Endodermal cell (in vitro differentiated cells): ENCODE data around the gene KNSTRN. TPM values are rescaled to one million over a fixed set of nuclear protein-coding genes. Genes with fewer than 3 reads are reported as not detected.

Source experiments
- DNase-seq: peaks from one replicate; pipeline ENCODE4 v3.0.0-alpha.2; 2017
- H3K27ac ChIP-seq: 2 replicates; pipeline ENCODE4 v1.5.1; 2013; ENCODE audit warnings: mild to moderate bottlenecking, low read depth, low read length, moderate library complexity
- H3K27me3 ChIP-seq: 2 replicates; pipeline ENCODE4 v1.6.1; 2013; ENCODE audit warnings: mild to moderate bottlenecking, low read length, moderate library complexity; ENCODE audit not compliant: insufficient read depth, control insufficient read depth, poor library complexity, severe bottlenecking
- H3K36me3 ChIP-seq: 2 replicates; pipeline ENCODE4 v1.7.0; 2013; ENCODE audit warnings: mild to moderate bottlenecking, low read length, moderate library complexity; ENCODE audit not compliant: control insufficient read depth, insufficient read depth
- H3K4me1 ChIP-seq: one replicate; pipeline ENCODE4 v1.7.0; 2013; ENCODE audit warnings: low read length; ENCODE audit not compliant: control insufficient read depth, insufficient read depth
- H3K4me3 ChIP-seq: 2 replicates; pipeline ENCODE4 v1.5.1; 2013; ENCODE audit warnings: mild to moderate bottlenecking, low read length, moderate library complexity
- H3K9ac ChIP-seq: 2 replicates; pipeline ENCODE4 v1.6.1; 2013; ENCODE audit warnings: mild to moderate bottlenecking, low read length, moderate library complexity; ENCODE audit not compliant: poor library complexity, severe bottlenecking; ENCODE audit errors: extremely low read depth
- H3K9me3 ChIP-seq: 2 replicates; pipeline ENCODE4 v1.6.1; 2013; ENCODE audit warnings: mild to moderate bottlenecking, low read length, moderate library complexity; ENCODE audit not compliant: control insufficient read depth
- H3K27ac Mint-ChIP-seq: 2 replicates; pipeline ENCODE4 v1.8.0; 2020; ENCODE audit warnings: mixed read lengths
- H3K27me3 Mint-ChIP-seq: 2 replicates; pipeline ENCODE4 v1.8.0; 2021; ENCODE audit warnings: mild to moderate bottlenecking, mixed read lengths; ENCODE audit not compliant: insufficient read depth
- H3K36me3 Mint-ChIP-seq: 2 replicates; pipeline ENCODE4 v1.8.0; 2020; ENCODE audit warnings: low read depth, mixed read lengths
- H3K4me1 Mint-ChIP-seq: 2 replicates; pipeline ENCODE4 v1.8.0; 2020; ENCODE audit warnings: mixed read lengths
- H3K4me3 Mint-ChIP-seq: 2 replicates; pipeline ENCODE4 v1.8.0; 2020; ENCODE audit warnings: mild to moderate bottlenecking, moderate library complexity, mixed read lengths
- H3K9me3 Mint-ChIP-seq: 2 replicates; pipeline ENCODE4 v1.8.0; 2020; ENCODE audit warnings: mild to moderate bottlenecking, mixed read lengths
- CTCF ChIP-seq: fragments of 200-600 bp; sonication (generic); conservative IDR thresholded peaks from 2 replicates; pipeline ENCODE4 v1.5.0; 2021; ENCODE audit warnings: antibody characterized with exemption, mild to moderate bottlenecking
- WGBS, 2 experiments: methylation state at CpG; one replicate each; pipeline versions ENCODE4 v1.1.5 to v1.1.7; 2013; ENCODE audit warnings: missing lambda C conversion rate in 2 of 2, mixed read lengths in 1 of 2; ENCODE audit not compliant: insufficient coverage in 1 of 2, insufficient read length in 1 of 2; 5-methylcytosine and 5-hydroxymethylcytosine counted together
- total RNA-seq, 2 donors: library from RNA; stranded (reverse); fragmentation: NEBNext Ultra II Directional in 1 of 2; extraction: Animal tissue kit (Norgen Biotek cat#: 25700) in 1 of 2; gene quantifications; 2 replicates in 1 of 2; 3 replicates in 1 of 2; pipeline ENCODE4 v1.2.1, GENCODE V29; 2021

Gene KNSTRN
- total RNA-seq, 2 donors from 2014 or later: 57.6 to 92.4 TPM

GRCh38 chr15:40420793-40421192 is 38.3 kb downstream of the KNSTRN start:
- Histone ChIP-seq H3K36me3 (peaks cover 16% of the 10 kb centered on the region), H3K9ac (no peak overlapping the region), H3K27me3 (no peaks in the 10 kb centered on the region), H3K27ac (no peak overlapping the region), H3K9me3 (no peaks in the 10 kb centered on the region), H3K4me1 (peaks cover 6% of the 10 kb centered on the region), H3K4me3 (no peak overlapping the region)
- no peak overlapping the region for H3K27ac Mint-ChIP-seq
- H3K4me3 Mint-ChIP-seq: no peak overlapping the region
- peaks cover 6% of the 10 kb centered on the region for H3K27me3 Mint-ChIP-seq
- no peak for DNase-seq
- no peak for TF ChIP-seq CTCF
- WGBS, 2 experiments: 92% methylated on average over 2 to 3 of the region's 3 CpGs
- no peaks in the 10 kb centered on the region for H3K9me3 Mint-ChIP-seq
- H3K4me1 Mint-ChIP-seq: peaks cover 6% of the 10 kb centered on the region
- H3K36me3 Mint-ChIP-seq: peaks cover 22% of the 10 kb centered on the region

GRCh38 chr15:40421246-40422157 is 39.0 kb downstream of the KNSTRN start:
- peak; percentile 93 for TF ChIP-seq CTCF
- peaks cover 13% of the 10 kb centered on the region for H3K36me3 ChIP-seq
- no peaks in the 10 kb centered on the region for H3K27me3 ChIP-seq
- H3K27ac ChIP-seq: no peak overlapping the region
- no peak overlapping the region for H3K4me3 ChIP-seq
- DNase-seq: peak; percentile 95
- peaks cover 6% of the 10 kb centered on the region for H3K4me1 Mint-ChIP-seq
- H3K9me3 Mint-ChIP-seq: no peaks in the 10 kb centered on the region
- peaks cover 6% of the 10 kb centered on the region for H3K4me1 ChIP-seq
- peaks cover 20% of the 10 kb centered on the region for H3K36me3 Mint-ChIP-seq
- H3K4me3 Mint-ChIP-seq: no peak overlapping the region
- H3K27ac Mint-ChIP-seq: no peak overlapping the region
- H3K9me3 ChIP-seq: no peaks in the 10 kb centered on the region
- 19 to 30% methylated on average over 18 to 31 of the region's 31 CpGs for WGBS, 2 experiments
- H3K27me3 Mint-ChIP-seq: peaks cover 6% of the 10 kb centered on the region
- H3K9ac ChIP-seq: no peak overlapping the region

GRCh38 chr15:40424483-40425115 is 42.1 kb downstream of the KNSTRN start:
- H3K9ac ChIP-seq: no peak overlapping the region
- WGBS, 2 experiments: 83 to 89% methylated on average over 4 to 6 of the region's 6 CpGs
- Mint-ChIP-seq H3K27ac (no peak overlapping the region), H3K36me3 (no peaks in the 10 kb centered on the region), H3K9me3 (no peaks in the 10 kb centered on the region), H3K4me3 (no peak overlapping the region), H3K27me3 (peaks cover 14% of the 10 kb centered on the region), H3K4me1 (peaks cover 6% of the 10 kb centered on the region)
- no peaks in the 10 kb centered on the region for H3K9me3 ChIP-seq
- peaks cover 6% of the 10 kb centered on the region for H3K4me1 ChIP-seq
- H3K36me3 ChIP-seq: no peaks in the 10 kb centered on the region
- TF ChIP-seq CTCF: no peak
- no peak overlapping the region for H3K27ac ChIP-seq
- DNase-seq: no peak
- H3K27me3 ChIP-seq: no peaks in the 10 kb centered on the region
- H3K4me3 ChIP-seq: no peak overlapping the region
